Fibroblast of lung (primary cell): ENCODE results near the gene XRN2. TPM values are rescaled to one million over a fixed set of nuclear protein-coding genes. Genes with fewer than 3 reads are reported as not detected.

Experiments used
- DNase-seq, 2 donors: peaks; one replicate each; pipeline versions ENCODE4 v3.0.0 to v3.0.0-alpha.2; 2010; ENCODE audit warnings: low read depth in 2 of 2
- H2AFZ ChIP-seq: 2 replicates; pipeline ENCODE4 v1.5.1; 2012; ENCODE audit warnings: low read length, control low read depth, inconsistent platforms
- H3K27ac ChIP-seq: 2 replicates; pipeline ENCODE4 v1.5.1; 2011; ENCODE audit warnings: low read length, control low read depth; ENCODE audit not compliant: insufficient read depth
- H3K27me3 ChIP-seq: 2 replicates; pipeline ENCODE4 v1.5.1; 2011; ENCODE audit warnings: mild to moderate bottlenecking, low read length; ENCODE audit not compliant: control insufficient read depth, insufficient read depth
- H3K36me3 ChIP-seq: 2 replicates; pipeline ENCODE4 v1.5.1; 2011; ENCODE audit warnings: low read length; ENCODE audit not compliant: control insufficient read depth, insufficient read depth
- H3K4me1 ChIP-seq: 2 replicates; pipeline ENCODE4 v1.5.1; 2011; ENCODE audit warnings: low read length; ENCODE audit not compliant: control insufficient read depth, insufficient read depth; ENCODE audit errors: extremely low read depth
- H3K4me2 ChIP-seq: 2 replicates; pipeline ENCODE4 v1.5.1; 2011; ENCODE audit warnings: low read length, control low read depth; ENCODE audit not compliant: insufficient read depth; ENCODE audit errors: extremely low read depth
- H3K4me3 ChIP-seq, 4 experiments: fragments of 200-600 bp in 1 of 4; sonication (generic) in 1 of 4; replicated peaks in 1 of 4; 2 replicates each; pipeline ENCODE4 v1.5.1; 2011 to 2016; ENCODE audit warnings: low read length in 4 of 4, low read depth in 3 of 4, mild to moderate bottlenecking in 3 of 4, control low read depth in 2 of 4, inconsistent platforms in 1 of 4, mixed read lengths in 1 of 4; ENCODE audit not compliant: insufficient read depth in 1 of 4; ENCODE audit errors: control extremely low read depth in 1 of 4
- H3K79me2 ChIP-seq: 2 replicates; pipeline ENCODE4 v1.5.1; 2012; ENCODE audit warnings: mild to moderate bottlenecking, low read length, inconsistent platforms; ENCODE audit not compliant: control insufficient read depth, insufficient read depth
- H3K9ac ChIP-seq: 2 replicates; pipeline ENCODE4 v1.5.1; 2011; ENCODE audit warnings: mild to moderate bottlenecking, low read length, control low read depth; ENCODE audit not compliant: insufficient read depth
- H3K9me3 ChIP-seq: 2 replicates; pipeline ENCODE4 v1.5.1; 2012; ENCODE audit warnings: low read depth, low read length; ENCODE audit not compliant: control insufficient read depth, insufficient read depth
- H4K20me1 ChIP-seq: 2 replicates; pipeline ENCODE4 v1.5.1; 2011; ENCODE audit warnings: low read length; ENCODE audit not compliant: control insufficient read depth, insufficient read depth; ENCODE audit errors: extremely low read depth
- EZH2 ChIP-seq: IDR thresholded peaks from 2 replicates; pipeline ENCODE4 v1.5.1; 2012; ENCODE audit warnings: low read length, control low read depth, mild to moderate bottlenecking; ENCODE audit errors: missing control alignments
- polyA plus RNA-seq, 2 donors: library from polyadenylated mRNA; depleted of rRNA in 1 of 2; stranded (reverse) in 1 of 2; unstranded in 1 of 2; fragments of >200 nt; gene quantifications; 2 replicates each; pipeline ENCODE4 v1.2.1, GENCODE V29; 2011 to 2012; ENCODE audit warnings: missing spikeins in 1 of 2
- total RNA-seq: library from RNA; depleted of rRNA; stranded (reverse); fragments of >200 nt; gene quantifications from 2 replicates; pipeline ENCODE4 v1.2.1, GENCODE V29; 2014
- TF ChIP-seq, protein P1 (sequence below), 2 donors: IDR thresholded peaks in 1 of 2; conservative IDR thresholded peaks in 1 of 2; 1 replicate in 1 of 2; 2 replicates in 1 of 2; pipeline ENCODE4 v1.5.1; 2011 to 2012; ENCODE audit warnings: low read length in 2 of 2, control low read depth in 1 of 2, inconsistent platforms in 1 of 2, low read depth in 1 of 2, mild to moderate bottlenecking in 1 of 2

The XRN2 gene
- total and polyA plus RNA-seq, 2 donors (not counting 1 experiment from before 2014, with no cell fraction given) = 99.3 to 99.6 TPM

DNA sequence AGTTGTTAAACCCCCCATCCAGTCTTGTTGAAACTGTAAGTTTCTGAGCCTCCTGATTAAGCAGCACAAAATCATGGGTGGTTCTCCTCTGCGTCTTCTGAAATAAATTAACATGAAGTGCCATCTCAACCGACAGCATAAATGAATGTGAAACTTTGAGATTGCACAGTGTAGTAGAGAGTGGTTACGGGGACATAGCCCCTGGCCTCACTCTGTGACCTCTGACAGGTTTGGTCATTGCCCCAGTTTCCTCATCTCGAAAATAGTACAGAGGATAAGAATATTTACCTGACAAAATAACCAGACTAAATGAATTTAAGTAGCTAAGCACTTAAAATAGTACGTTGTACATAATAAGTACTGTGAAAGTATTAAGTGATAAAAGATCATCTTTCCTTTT is 75.1 kb downstream of the XRN2 start:
- H2AFZ ChIP-seq = no peak overlapping the region
- no peaks in the 10 kb centered on the region for H3K9me3 ChIP-seq
- peaks cover under 1% of the 10 kb centered on the region for H3K36me3 ChIP-seq
- no peak for TF ChIP-seq EZH2
- TF ChIP-seq, protein P1, sequence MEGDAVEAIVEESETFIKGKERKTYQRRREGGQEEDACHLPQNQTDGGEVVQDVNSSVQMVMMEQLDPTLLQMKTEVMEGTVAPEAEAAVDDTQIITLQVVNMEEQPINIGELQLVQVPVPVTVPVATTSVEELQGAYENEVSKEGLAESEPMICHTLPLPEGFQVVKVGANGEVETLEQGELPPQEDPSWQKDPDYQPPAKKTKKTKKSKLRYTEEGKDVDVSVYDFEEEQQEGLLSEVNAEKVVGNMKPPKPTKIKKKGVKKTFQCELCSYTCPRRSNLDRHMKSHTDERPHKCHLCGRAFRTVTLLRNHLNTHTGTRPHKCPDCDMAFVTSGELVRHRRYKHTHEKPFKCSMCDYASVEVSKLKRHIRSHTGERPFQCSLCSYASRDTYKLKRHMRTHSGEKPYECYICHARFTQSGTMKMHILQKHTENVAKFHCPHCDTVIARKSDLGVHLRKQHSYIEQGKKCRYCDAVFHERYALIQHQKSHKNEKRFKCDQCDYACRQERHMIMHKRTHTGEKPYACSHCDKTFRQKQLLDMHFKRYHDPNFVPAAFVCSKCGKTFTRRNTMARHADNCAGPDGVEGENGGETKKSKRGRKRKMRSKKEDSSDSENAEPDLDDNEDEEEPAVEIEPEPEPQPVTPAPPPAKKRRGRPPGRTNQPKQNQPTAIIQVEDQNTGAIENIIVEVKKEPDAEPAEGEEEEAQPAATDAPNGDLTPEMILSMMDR (conservative IDR thresholded peaks at IDR 0.05 in 1 of 2, IDR thresholded peaks at IDR 0.05 in 1 of 2; ENCODE audit: low read depth in 1 of 2, low read length in 2 of 2) = no peak
- H3K27me3 ChIP-seq = no peaks in the 10 kb centered on the region
- no peak overlapping the region for H3K4me2 ChIP-seq
- H3K27ac ChIP-seq = no peak overlapping the region
- no peak for DNase-seq
- H4K20me1 ChIP-seq = no peaks in the 10 kb centered on the region
- no peak overlapping the region for H3K4me3 ChIP-seq
- H3K79me2 ChIP-seq = peaks cover 3% of the 10 kb centered on the region
- no peak overlapping the region for H3K9ac ChIP-seq
- no peaks in the 10 kb centered on the region for H3K4me1 ChIP-seq

GRCh38 chr20:21380711-21381110 is 77.6 kb downstream of the XRN2 start:
- H3K9ac ChIP-seq = no peak overlapping the region
- no peak overlapping the region for H3K4me2 ChIP-seq
- H3K36me3 ChIP-seq = peaks cover 2% of the 10 kb centered on the region
- no peaks in the 10 kb centered on the region for H3K4me1 ChIP-seq
- TF ChIP-seq, protein P1 (conservative IDR thresholded peaks at IDR 0.05 in 1 of 2, IDR thresholded peaks at IDR 0.05 in 1 of 2; ENCODE audit: low read depth in 1 of 2, low read length in 2 of 2) = no peak
- TF ChIP-seq EZH2 = no peak
- no peaks in the 10 kb centered on the region for H3K27me3 ChIP-seq
- H2AFZ ChIP-seq = no peak overlapping the region
- DNase-seq = no peak
- H3K27ac ChIP-seq = no peak overlapping the region
- no peaks in the 10 kb centered on the region for H4K20me1 ChIP-seq
- no peak overlapping the region for H3K4me3 ChIP-seq
- H3K79me2 ChIP-seq = no peaks in the 10 kb centered on the region
- H3K9me3 ChIP-seq = no peaks in the 10 kb centered on the region

DNA sequence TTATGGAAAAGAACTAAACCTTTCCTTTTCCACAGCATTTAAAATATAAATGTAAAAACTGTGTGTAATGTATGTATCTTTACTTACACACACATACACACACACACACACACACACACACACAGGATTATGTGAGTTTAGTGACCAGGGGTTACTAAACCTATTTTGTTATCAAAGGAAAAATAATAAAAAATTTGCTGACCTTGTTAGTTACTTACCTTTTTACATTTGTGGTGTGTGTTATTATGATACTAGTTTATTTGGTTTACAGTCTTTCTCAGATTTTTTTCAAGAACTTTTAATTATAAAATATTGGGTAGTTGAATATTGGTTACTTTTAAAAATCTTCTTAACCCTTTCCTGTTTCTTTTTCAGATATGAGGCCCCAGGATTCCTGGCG is 78.5 kb downstream of the XRN2 start:
- Histone ChIP-seq H3K36me3 (peaks cover 2% of the 10 kb centered on the region), H4K20me1 (no peaks in the 10 kb centered on the region), H3K79me2 (no peaks in the 10 kb centered on the region)

More for the DNA sequence above, 78.5 kb downstream of the XRN2 start:
- Histone ChIP-seq H3K27me3 (no peaks in the 10 kb centered on the region), H2AFZ (no peak overlapping the region), H3K27ac (no peak overlapping the region), H3K4me1 (no peaks in the 10 kb centered on the region), H3K4me2 (no peak overlapping the region), H3K9ac (no peak overlapping the region), H3K9me3 (no peaks in the 10 kb centered on the region), H3K4me3 (no peak overlapping the region)
- no peak for TF ChIP-seq EZH2
- TF ChIP-seq, protein P1 (conservative IDR thresholded peaks at IDR 0.05 in 1 of 2, IDR thresholded peaks at IDR 0.05 in 1 of 2; ENCODE audit: low read depth in 1 of 2, low read length in 2 of 2) = no peak
- DNase-seq = no peak
